Liver (tissue), 3 donors: ENCODE results near the gene GLT1D1.

Source experiments
- CTCF ChIP-seq: fragments of 150-350 bp; IDR thresholded peaks from 2 replicates; pipeline ENCODE4 v1.5.1; 2017; ENCODE audit warnings: improper control_type of control experiment, low read depth, low read length; ENCODE audit not compliant: missing input control
- EGR1 ChIP-seq, 2 donors: IDR thresholded peaks; 2 replicates each; pipeline ENCODE4 v1.6.1; 2016 to 2018; ENCODE audit warnings: antibody characterized with exemption in 2 of 2, low read depth in 2 of 2
- FOXA1 ChIP-seq: IDR thresholded peaks from 2 replicates; pipeline ENCODE4 v1.6.1; 2016; ENCODE audit warnings: antibody characterized with exemption
- GABPA ChIP-seq, 2 donors: IDR thresholded peaks in 1 of 2; conservative IDR thresholded peaks in 1 of 2; 2 replicates each; pipeline ENCODE4 v1.6.1; 2016; ENCODE audit warnings: antibody characterized with exemption in 2 of 2, mild to moderate bottlenecking in 1 of 2, moderate library complexity in 1 of 2
- HNF4A ChIP-seq, 2 donors: conservative IDR thresholded peaks; 2 replicates each; pipeline ENCODE4 v1.6.1; 2016; ENCODE audit warnings: antibody characterized with exemption in 2 of 2, mild to moderate bottlenecking in 2 of 2
- HNF4G ChIP-seq: IDR thresholded peaks from 2 replicates; pipeline ENCODE4 v1.6.1; 2016; ENCODE audit warnings: antibody characterized with exemption
- RAD21 ChIP-seq, 2 donors: IDR thresholded peaks; 2 replicates each; pipeline ENCODE4 v1.6.1; 2016; ENCODE audit warnings: antibody characterized with exemption in 2 of 2, mild to moderate bottlenecking in 2 of 2
- RXRA ChIP-seq, 2 donors: IDR thresholded peaks; 2 replicates each; pipeline ENCODE4 v1.6.1; 2017 to 2018; ENCODE audit warnings: antibody characterized with exemption in 2 of 2, mild to moderate bottlenecking in 1 of 2
- TAF1 ChIP-seq: conservative IDR thresholded peaks from 2 replicates; pipeline ENCODE4 v1.6.1; 2016; ENCODE audit warnings: antibody characterized with exemption, mild to moderate bottlenecking
- YY1 ChIP-seq: IDR thresholded peaks from 2 replicates; pipeline ENCODE4 v1.6.1; 2016; ENCODE audit warnings: antibody characterized with exemption, mild to moderate bottlenecking
- ZBTB33 ChIP-seq: IDR thresholded peaks from 2 replicates; pipeline ENCODE4 v1.6.1; 2016; ENCODE audit warnings: antibody characterized with exemption
- TF ChIP-seq, protein P1 (sequence below): IDR thresholded peaks from 2 replicates; pipeline ENCODE4 v1.6.1; 2016; ENCODE audit warnings: antibody characterized with exemption
- TF ChIP-seq, protein P2 (sequence below): IDR thresholded peaks from 2 replicates; pipeline ENCODE4 v1.6.1; 2016; ENCODE audit warnings: antibody characterized with exemption, mild to moderate bottlenecking
- donor health status: healthy.
- donor health status: healthy.

- no peak for TF ChIP-seq FOXA1
- TF ChIP-seq CTCF: no peak
- no peak for TF ChIP-seq GABPA (IDR thresholded peaks at IDR 0.05 in 1 of 2, conservative IDR thresholded peaks at IDR 0.05 in 1 of 2)
- TF ChIP-seq, protein P1, sequence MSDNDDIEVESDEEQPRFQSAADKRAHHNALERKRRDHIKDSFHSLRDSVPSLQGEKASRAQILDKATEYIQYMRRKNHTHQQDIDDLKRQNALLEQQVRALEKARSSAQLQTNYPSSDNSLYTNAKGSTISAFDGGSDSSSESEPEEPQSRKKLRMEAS: no peak
- TF ChIP-seq YY1: no peak
- no peak for TF ChIP-seq TAF1
- no peak for TF ChIP-seq RAD21 (IDR thresholded peaks at IDR 0.05)
- TF ChIP-seq HNF4G: no peak
- TF ChIP-seq, protein P2, sequence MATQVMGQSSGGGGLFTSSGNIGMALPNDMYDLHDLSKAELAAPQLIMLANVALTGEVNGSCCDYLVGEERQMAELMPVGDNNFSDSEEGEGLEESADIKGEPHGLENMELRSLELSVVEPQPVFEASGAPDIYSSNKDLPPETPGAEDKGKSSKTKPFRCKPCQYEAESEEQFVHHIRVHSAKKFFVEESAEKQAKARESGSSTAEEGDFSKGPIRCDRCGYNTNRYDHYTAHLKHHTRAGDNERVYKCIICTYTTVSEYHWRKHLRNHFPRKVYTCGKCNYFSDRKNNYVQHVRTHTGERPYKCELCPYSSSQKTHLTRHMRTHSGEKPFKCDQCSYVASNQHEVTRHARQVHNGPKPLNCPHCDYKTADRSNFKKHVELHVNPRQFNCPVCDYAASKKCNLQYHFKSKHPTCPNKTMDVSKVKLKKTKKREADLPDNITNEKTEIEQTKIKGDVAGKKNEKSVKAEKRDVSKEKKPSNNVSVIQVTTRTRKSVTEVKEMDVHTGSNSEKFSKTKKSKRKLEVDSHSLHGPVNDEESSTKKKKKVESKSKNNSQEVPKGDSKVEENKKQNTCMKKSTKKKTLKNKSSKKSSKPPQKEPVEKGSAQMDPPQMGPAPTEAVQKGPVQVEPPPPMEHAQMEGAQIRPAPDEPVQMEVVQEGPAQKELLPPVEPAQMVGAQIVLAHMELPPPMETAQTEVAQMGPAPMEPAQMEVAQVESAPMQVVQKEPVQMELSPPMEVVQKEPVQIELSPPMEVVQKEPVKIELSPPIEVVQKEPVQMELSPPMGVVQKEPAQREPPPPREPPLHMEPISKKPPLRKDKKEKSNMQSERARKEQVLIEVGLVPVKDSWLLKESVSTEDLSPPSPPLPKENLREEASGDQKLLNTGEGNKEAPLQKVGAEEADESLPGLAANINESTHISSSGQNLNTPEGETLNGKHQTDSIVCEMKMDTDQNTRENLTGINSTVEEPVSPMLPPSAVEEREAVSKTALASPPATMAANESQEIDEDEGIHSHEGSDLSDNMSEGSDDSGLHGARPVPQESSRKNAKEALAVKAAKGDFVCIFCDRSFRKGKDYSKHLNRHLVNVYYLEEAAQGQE: no peak
- TF ChIP-seq ZBTB33: no peak
- no peak for TF ChIP-seq EGR1 (IDR thresholded peaks at IDR 0.05; ENCODE audit: low read depth in 2 of 2)
- TF ChIP-seq HNF4A (conservative IDR thresholded peaks at IDR 0.05): no peak
- TF ChIP-seq RXRA (IDR thresholded peaks at IDR 0.05): no peak
Observed at GRCh38 chr12:129016159-129016558, 162.9 kb downstream of the GLT1D1 start.
